ENCODE results near the gene SRRD. TPM values are rescaled to one million over a fixed set of nuclear protein-coding genes. Genes with fewer than 3 reads are reported as not detected.

Gene SRRD
- total RNA-seq, 2 experiments from 2014 or later, result 24.8 to 26.3 TPM

DNA sequence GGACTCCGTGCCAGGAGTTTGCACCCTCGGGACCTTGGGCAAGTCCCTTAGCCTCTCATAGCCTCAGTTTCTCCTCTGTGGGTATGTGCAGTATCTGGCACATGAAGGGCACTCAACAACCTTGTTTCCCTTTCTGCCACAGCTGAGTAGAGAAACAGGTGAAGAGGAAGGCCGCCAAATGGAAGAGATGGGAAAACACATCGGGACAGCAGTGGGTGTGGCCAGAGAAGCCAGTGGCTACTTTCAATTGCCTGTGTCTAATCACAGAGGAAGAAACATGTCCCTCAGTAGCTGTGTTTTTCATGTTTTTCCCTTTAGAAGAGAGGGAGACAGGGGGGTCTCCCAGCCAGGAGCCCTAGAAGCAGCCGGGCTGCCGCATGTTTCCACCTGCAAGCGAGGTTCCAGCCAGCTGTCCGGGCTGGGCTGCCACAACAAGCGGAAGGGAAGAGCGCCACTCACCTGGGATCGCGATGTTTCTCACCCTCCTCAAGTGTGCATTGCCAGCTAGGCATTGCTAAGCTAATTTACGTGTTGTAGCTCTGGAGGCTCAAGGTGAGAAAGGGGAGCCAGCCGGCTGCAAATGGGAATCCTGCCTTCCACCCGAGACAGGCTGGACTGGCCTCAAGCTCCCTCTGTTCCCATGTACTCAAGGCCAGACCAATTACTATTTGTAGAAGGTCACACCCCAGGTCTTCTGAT, 38.0 kb upstream of the SRRD start:
- POLR2A ChIA-PET, result interaction anchor here (0.5 to 1.6 kb wide), 2 partner anchors 30 to 327 kb away, joined by 4 read pairs; no protein-coding TSS in a partner anchor
- intact Hi-C loops (cut with micrococcal nuclease), result no loop called here
- ATAC-seq (no peak), DNase-seq (no peak)
- Mint-ChIP-seq H3K9me3 (no peaks in the 10 kb centered on the region), H3K4me1 (ENCODE audit: low read depth) (no peaks in the 10 kb centered on the region), H3K36me3 (ENCODE audit: low read depth) (peaks cover 4% of the 10 kb centered on the region), H3K4me3 (no peak overlapping the region), H3K27me3 (no peaks in the 10 kb centered on the region), H3K27ac (no peak overlapping the region)
- CTCF ChIA-PET, result interaction anchor here (2.6 kb wide), 1 partner anchor 15 kb away, joined by 13 read pairs; no protein-coding TSS in a partner anchor
- TF ChIP-seq CTCF (IDR thresholded peaks at IDR 0.05), result no peak

GRCh38 chr22:26446808-26447515, 36.7 kb upstream of the SRRD start:
- Mint-ChIP-seq H3K36me3 (ENCODE audit: low read depth) (peaks cover 4% of the 10 kb centered on the region), H3K4me1 (ENCODE audit: low read depth) (no peaks in the 10 kb centered on the region), H3K27ac (no peak overlapping the region), H3K4me3 (no peak overlapping the region), H3K27me3 (no peaks in the 10 kb centered on the region), H3K9me3 (no peaks in the 10 kb centered on the region)
- POLR2A ChIA-PET, result interaction anchor here (1.6 kb wide), 1 partner anchor 29 kb away, joined by 4 read pairs; no protein-coding TSS in a partner anchor
- no peak for TF ChIP-seq CTCF (IDR thresholded peaks at IDR 0.05)
- no peak for ATAC-seq
- no peak for DNase-seq
- intact Hi-C loops (cut with micrococcal nuclease), result no loop called here
- CTCF ChIA-PET, result interaction anchor here (2.6 kb wide), 1 partner anchor 13 kb away, joined by 13 read pairs; no protein-coding TSS in a partner anchor

DNA sequence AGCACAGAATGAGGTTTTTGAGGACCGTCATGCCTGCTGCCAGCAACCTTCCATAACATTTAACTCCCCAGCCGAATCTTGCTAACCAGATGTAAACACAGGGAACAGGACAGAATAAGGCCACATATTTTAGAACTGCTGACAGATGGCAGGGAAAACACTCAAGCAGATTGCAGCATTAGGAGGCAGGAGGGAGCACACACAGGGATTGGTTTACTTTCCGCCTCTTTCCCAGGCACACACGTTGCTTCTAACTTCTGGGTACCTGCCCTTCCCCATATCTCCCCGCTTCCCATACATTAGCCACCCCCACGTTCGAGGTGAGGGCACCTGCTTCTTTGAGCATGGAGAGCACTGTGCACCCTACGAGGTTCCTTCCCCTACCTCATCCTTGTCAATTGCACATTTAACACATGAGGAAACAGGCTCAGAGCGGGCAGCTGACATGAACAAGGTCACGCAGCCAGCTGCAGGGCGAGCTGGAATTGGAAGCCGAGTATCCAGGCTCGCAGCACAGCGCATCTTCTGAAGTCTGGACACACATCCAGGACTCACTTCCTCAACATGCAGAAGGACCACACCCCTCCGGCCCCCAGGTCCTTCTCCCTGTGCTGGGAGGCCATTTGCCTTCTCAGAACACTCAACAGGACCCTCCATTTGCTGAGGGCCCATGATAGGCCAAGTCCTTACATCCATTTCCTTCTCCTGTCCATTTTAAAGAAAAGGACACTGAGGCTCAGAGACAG, 35.9 kb upstream of the SRRD start:
- no peak for DNase-seq
- Mint-ChIP-seq H3K27ac (no peak overlapping the region), H3K4me1 (ENCODE audit: low read depth) (no peaks in the 10 kb centered on the region), H3K27me3 (no peaks in the 10 kb centered on the region), H3K36me3 (ENCODE audit: low read depth) (peaks cover 12% of the 10 kb centered on the region), H3K4me3 (no peak overlapping the region), H3K9me3 (no peaks in the 10 kb centered on the region)
- ChIA-PET POLR2A (no interaction called here), CTCF (interaction anchor here (0.9 kb wide), 1 partner anchor 50 kb away, joined by 5 read pairs; no protein-coding TSS in a partner anchor)
- ATAC-seq, result no peak
- intact Hi-C loops (cut with micrococcal nuclease), result no loop called here
- TF ChIP-seq CTCF (IDR thresholded peaks at IDR 0.05), result no peak

DNA sequence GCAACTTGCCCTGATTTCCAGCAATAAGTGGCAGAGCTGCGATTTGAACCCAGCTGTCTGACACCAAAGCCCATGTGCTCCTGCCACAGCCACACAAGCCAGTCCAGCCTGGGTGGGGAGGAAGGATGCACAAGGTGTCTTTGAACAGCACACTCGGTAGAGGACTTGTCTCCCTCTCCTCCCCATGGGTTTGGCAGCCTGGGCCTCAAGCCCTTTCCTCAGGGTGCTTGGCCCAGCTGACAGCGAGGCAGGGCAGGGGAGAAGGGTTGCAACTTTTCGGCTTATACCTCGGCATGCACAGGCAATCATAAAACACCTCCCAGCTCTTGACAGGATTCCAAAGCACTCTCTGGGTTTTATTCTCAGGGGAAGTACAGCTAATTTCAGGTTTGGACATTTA, 35.3 kb upstream of the SRRD start:
- POLR2A ChIA-PET, result no interaction called here
- TF ChIP-seq CTCF (IDR thresholded peaks at IDR 0.05), result no peak
- Mint-ChIP-seq H3K27me3 (no peaks in the 10 kb centered on the region), H3K27ac (no peak overlapping the region), H3K4me3 (no peak overlapping the region), H3K4me1 (ENCODE audit: low read depth) (no peaks in the 10 kb centered on the region), H3K9me3 (no peaks in the 10 kb centered on the region), H3K36me3 (ENCODE audit: low read depth) (peaks cover 15% of the 10 kb centered on the region)
- CTCF ChIA-PET, result interaction anchor here (0.9 to 2.2 kb wide), 2 partner anchors 14 to 50 kb away, joined by 5 to 7 read pairs; no protein-coding TSS in a partner anchor
- DNase-seq (no peak), ATAC-seq (no peak)
- intact Hi-C loops (cut with micrococcal nuclease), result no loop called here

Measured in activated CD8-positive, alpha-beta T cell treated with anti-CD3 and anti-CD28 coated beads for 36 hours (primary cell).